ENCODE measurements around the gene PLCD3. TPM values are rescaled to one million over a fixed set of nuclear protein-coding genes. Genes with fewer than 3 reads are reported as not detected.

Gene PLCD3
- total and polyA plus RNA-seq, 2 of the 13 experiments (the other 11 are each of a cell fraction or from before 2014, with no cell fraction given) = 11.3 to 39.1 TPM

DNA sequence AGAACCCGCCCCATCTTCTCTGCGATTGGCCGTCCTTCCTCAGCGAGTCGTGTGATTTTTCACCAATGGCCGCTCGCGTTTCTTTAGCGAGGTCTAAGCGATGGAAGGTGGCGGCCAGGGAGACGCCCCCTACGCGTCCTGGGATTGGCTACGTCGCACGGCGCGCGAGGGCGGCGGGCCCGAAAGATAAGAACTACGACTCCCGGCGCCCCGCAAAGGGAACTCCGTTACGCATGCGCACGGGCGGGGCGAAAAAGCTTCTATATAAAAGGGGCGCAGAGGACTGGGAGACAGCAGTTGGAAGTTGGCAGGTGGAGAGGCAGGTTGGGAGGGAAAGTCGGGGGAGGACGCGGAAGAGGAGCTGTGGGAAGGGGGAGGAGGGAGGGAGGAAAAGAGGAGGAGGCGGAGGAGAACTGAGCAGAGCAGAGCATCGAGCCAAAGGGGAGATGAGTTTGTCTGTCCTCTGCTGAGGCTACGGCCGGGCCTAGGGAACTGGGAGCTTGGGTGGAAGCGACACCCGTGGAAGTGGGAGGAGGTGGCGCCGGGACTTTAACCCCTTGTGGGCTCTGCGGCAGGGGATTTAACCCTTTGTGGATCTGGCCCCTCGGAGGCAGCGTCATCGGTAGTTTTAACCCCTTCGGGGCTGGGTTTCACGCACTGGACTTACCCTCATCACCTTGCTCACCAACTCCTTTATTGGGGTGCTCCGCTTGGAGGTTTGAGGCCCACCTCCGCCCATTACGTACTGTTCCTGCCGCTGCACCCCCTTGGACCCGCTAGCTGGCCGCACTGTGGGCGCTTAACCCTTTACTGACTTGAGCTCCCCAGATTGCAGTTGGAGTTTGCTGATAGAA, 16.1 kb upstream of the PLCD3 start, which contains the start of gene HEXIM1 (continued):
- TF ChIP-seq, protein P1, sequence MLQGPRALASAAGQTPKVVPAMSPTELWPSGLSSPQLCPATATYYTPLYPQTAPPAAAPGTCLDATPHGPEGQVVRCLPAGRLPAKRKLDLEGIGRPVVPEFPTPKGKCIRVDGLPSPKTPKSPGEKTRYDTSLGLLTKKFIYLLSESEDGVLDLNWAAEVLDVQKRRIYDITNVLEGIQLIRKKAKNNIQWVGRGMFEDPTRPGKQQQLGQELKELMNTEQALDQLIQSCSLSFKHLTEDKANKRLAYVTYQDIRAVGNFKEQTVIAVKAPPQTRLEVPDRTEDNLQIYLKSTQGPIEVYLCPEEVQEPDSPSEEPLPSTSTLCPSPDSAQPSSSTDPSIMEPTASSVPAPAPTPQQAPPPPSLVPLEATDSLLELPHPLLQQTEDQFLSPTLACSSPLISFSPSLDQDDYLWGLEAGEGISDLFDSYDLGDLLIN (CRISPR knock-in tag; IDR thresholded peaks at IDR 0.05; ENCODE audit: borderline replicate concordance) = no peak
- TF ChIP-seq SRSF4 (IDR thresholded peaks at IDR 0.05; ENCODE audit: low read depth, low read length, poor library complexity, severe bottlenecking) = no peak
- peak; percentile 56; the same call in 1 of the 2 replicates for TF ChIP-seq MEIS1 (CRISPR knock-in tag; IDR thresholded peaks at IDR 0.05; ENCODE audit: borderline replicate concordance)
- TF ChIP-seq PHF21A (CRISPR knock-in tag; IDR thresholded peaks at IDR 0.05) = 0 out of 2 replicates have a peak, but pooled peaks have one; percentile 8
- TF ChIP-seq, protein P2, sequence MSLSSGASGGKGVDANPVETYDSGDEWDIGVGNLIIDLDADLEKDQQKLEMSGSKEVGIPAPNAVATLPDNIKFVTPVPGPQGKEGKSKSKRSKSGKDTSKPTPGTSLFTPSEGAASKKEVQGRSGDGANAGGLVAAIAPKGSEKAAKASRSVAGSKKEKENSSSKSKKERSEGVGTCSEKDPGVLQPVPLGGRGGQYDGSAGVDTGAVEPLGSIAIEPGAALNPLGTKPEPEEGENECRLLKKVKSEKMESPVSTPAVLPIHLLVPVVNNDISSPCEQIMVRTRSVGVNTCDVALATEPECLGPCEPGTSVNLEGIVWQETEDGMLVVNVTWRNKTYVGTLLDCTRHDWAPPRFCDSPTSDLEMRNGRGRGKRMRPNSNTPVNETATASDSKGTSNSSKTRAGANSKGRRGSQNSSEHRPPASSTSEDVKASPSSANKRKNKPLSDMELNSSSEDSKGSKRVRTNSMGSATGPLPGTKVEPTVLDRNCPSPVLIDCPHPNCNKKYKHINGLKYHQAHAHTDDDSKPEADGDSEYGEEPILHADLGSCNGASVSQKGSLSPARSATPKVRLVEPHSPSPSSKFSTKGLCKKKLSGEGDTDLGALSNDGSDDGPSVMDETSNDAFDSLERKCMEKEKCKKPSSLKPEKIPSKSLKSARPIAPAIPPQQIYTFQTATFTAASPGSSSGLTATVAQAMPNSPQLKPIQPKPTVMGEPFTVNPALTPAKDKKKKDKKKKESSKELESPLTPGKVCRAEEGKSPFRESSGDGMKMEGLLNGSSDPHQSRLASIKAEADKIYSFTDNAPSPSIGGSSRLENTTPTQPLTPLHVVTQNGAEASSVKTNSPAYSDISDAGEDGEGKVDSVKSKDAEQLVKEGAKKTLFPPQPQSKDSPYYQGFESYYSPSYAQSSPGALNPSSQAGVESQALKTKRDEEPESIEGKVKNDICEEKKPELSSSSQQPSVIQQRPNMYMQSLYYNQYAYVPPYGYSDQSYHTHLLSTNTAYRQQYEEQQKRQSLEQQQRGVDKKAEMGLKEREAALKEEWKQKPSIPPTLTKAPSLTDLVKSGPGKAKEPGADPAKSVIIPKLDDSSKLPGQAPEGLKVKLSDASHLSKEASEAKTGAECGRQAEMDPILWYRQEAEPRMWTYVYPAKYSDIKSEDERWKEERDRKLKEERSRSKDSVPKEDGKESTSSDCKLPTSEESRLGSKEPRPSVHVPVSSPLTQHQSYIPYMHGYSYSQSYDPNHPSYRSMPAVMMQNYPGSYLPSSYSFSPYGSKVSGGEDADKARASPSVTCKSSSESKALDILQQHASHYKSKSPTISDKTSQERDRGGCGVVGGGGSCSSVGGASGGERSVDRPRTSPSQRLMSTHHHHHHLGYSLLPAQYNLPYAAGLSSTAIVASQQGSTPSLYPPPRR (CRISPR knock-in tag; IDR thresholded peaks at IDR 0.05; ENCODE audit: borderline replicate concordance) = peak; percentile 52
- TF ChIP-seq ZBTB1 (CRISPR knock-in tag; IDR thresholded peaks at IDR 0.05; ENCODE audit: borderline replicate concordance) = no peak
- TF ChIP-seq ZFP37 (CRISPR knock-in tag; IDR thresholded peaks at IDR 0.05; ENCODE audit: borderline replicate concordance) = peak; percentile 88; the same call in 1 of the 2 replicates
- TF ChIP-seq NR3C1 (CRISPR knock-in tag; IDR thresholded peaks at IDR 0.05) = no peak
- TF ChIP-seq HNRNPH1 (optimal IDR thresholded peaks at IDR 0.05; ENCODE audit: low read depth, low read length) = peak; percentile 100
- TF ChIP-seq KDM4B (CRISPR knock-in tag; IDR thresholded peaks at IDR 0.05) = no peak
- TF ChIP-seq CHD4 (IDR thresholded peaks at IDR 0.05; ENCODE audit: borderline replicate concordance, low read length) = no peak
- peak; percentile 100 for TF ChIP-seq DR1 (CRISPR knock-in tag; IDR thresholded peaks at IDR 0.05)
- TF ChIP-seq ZNF614 (CRISPR knock-in tag; IDR thresholded peaks at IDR 0.05; ENCODE audit: borderline replicate concordance) = peak; percentile 80; the same call in 1 of the 2 replicates
- no peak for TF ChIP-seq ZSCAN20 (CRISPR knock-in tag; IDR thresholded peaks at IDR 0.05; ENCODE audit: borderline replicate concordance)
- TF ChIP-seq, protein P3, sequence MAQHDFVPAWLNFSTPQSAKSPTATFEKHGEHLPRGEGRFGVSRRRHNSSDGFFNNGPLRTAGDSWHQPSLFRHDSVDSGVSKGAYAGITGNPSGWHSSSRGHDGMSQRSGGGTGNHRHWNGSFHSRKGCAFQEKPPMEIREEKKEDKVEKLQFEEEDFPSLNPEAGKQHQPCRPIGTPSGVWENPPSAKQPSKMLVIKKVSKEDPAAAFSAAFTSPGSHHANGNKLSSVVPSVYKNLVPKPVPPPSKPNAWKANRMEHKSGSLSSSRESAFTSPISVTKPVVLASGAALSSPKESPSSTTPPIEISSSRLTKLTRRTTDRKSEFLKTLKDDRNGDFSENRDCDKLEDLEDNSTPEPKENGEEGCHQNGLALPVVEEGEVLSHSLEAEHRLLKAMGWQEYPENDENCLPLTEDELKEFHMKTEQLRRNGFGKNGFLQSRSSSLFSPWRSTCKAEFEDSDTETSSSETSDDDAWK (CRISPR knock-in tag; IDR thresholded peaks at IDR 0.05) = no peak
- TF ChIP-seq EZH2 (conservative IDR thresholded peaks at IDR 0.05; ENCODE audit: low read depth, low read length) = no peak
- no peak for TF ChIP-seq PHB2 (IDR thresholded peaks at IDR 0.05; ENCODE audit: partially characterized antibody)
- TF ChIP-seq ZNF879 (CRISPR knock-in tag; IDR thresholded peaks at IDR 0.05) = no peak
- TF ChIP-seq, protein P4, sequence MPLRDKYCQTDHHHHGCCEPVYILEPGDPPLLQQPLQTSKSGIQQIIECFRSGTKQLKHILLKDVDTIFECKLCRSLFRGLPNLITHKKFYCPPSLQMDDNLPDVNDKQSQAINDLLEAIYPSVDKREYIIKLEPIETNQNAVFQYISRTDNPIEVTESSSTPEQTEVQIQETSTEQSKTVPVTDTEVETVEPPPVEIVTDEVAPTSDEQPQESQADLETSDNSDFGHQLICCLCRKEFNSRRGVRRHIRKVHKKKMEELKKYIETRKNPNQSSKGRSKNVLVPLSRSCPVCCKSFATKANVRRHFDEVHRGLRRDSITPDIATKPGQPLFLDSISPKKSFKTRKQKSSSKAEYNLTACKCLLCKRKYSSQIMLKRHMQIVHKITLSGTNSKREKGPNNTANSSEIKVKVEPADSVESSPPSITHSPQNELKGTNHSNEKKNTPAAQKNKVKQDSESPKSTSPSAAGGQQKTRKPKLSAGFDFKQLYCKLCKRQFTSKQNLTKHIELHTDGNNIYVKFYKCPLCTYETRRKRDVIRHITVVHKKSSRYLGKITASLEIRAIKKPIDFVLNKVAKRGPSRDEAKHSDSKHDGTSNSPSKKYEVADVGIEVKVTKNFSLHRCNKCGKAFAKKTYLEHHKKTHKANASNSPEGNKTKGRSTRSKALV (CRISPR knock-in tag; IDR thresholded peaks at IDR 0.05) = 0 out of 2 replicates have a peak, but pooled peaks have one; percentile 20
- peak; percentile 100 for TF ChIP-seq POLR2A (IDR thresholded peaks at IDR 0.05; ENCODE audit: insufficient read depth in 1 of 2, low read depth in 2 of 2, low read length in 2 of 2)
